T-helper 2 cell treated with Interferon-gamma antibody and Interleukin-4, amounts not matched to agents 100 ng/mL and 5 ng/mL, for 36 hours (primary cell): Measurements from ENCODE around the gene ANKRD34B. TPM values are rescaled to one million over a fixed set of nuclear protein-coding genes. Genes with fewer than 3 reads are reported as not detected.
"Not testable (repeated sequence)": the region's sequence is repeated elsewhere in the genome, so short reads cannot be mapped to it uniquely, and the experiment has no call there.

Experiments used
- intact Hi-C: fragments of 100-400 bp; cut with micrococcal nuclease; formaldehyde crosslinking; loops from one replicate; pipeline ENCODE4 v1.15.1; 2023
- total RNA-seq: library from RNA; stranded (reverse); gene quantifications from 2 replicates; pipeline ENCODE4 v1.2.3, GENCODE V29; 2022

The ANKRD34B gene
- not detected in 2 replicates for total RNA-seq

DNA sequence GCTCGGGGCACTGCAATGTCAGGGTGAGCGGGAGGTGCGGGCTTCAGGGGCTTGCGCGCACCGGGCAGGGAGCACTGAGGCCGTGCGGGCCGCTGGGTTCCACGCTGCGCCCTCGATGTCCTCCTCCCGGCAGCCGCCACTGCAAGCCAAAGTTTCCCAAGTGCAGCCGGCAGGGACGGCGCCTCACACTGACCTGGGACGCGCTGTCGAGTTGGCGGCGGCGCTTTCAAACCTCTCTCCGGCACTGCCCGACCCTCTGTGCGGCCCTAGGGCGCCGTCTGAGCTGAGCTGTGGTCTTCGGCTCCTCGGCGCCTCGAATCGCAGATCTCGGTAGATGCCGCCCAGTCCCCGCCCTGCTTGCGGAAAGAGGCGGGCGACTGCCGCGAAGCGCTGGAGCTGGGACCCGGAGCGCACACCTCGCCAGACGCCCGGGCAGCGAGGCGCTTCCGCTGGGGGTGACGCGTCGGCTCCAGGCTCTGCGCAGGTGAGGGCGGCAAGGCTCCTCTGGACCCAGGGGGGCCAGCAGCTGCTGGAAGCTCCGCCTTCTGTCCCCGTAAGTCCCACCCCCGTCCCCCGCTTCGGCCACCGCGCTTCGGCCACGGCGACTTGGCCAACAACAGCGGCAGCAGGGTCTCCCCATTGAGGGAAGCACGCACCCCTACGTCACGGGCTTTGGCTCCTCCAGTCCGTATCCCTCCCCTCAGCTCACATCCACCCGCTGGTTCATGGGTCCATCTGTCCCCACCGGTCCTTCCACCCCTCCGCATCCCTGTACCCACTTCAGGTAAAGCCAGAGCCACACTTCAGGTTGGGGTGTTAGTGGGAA, at the start of gene ANKRD34B:
ANKRD34B (minus strand) TSS at position 320 of the 826 bp plus-strand sequence. CDS start 10,261 bp downstream, outside the sequence.
- intact Hi-C loops, result no loop called here

DNA sequence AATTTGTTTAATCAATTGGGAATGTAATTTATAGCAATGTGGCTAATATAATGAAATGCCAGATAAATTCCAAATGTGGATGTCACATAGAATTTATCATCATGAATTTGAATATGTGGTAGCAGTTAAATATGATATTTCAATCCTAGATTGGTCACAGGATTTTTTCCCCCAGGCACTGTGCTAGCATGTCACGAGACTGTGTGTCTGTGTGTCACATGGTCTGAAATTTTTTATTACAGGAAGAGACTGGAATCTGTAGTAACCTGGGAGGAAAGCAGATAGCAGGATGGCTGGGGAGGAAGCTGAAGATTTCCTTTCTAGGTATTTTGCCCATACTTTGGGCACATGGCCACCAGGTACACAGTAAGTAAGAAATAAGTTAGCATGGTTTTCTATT, 49.0 kb upstream of the ANKRD34B start:
- intact Hi-C loops, result no loop called here

- intact Hi-C loops, result no loop called here
Observed at GRCh38 chr5:80618438-80618837, 48.4 kb upstream of the ANKRD34B start.

GRCh38 chr5:80615266-80615914, 45.3 kb upstream of the ANKRD34B start:
- intact Hi-C loops, result no loop called here

GRCh38 chr5:80609692-80610091, 39.6 kb upstream of the ANKRD34B start:
- intact Hi-C loops, result no loop called here

DNA sequence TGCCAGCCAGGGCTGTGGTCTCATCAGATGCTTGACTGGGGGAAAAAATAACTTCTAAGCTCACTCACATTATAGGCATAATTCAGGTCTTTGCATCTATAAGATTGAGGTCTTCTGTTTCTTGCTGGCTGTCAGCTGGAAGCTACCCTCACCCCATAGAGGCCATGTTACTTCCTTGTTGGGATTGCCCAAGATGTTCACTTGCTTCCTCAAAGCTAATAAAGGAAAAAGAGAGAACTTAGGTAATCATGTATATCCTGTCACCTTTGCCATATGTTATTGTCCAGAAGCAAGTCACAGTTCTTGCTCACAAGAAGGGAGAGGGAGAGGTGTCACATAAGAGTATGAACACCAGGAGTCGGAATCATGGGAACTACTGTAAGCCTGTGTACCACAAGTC, 38.7 kb upstream of the ANKRD34B start:
- intact Hi-C loops, result no loop called here

DNA sequence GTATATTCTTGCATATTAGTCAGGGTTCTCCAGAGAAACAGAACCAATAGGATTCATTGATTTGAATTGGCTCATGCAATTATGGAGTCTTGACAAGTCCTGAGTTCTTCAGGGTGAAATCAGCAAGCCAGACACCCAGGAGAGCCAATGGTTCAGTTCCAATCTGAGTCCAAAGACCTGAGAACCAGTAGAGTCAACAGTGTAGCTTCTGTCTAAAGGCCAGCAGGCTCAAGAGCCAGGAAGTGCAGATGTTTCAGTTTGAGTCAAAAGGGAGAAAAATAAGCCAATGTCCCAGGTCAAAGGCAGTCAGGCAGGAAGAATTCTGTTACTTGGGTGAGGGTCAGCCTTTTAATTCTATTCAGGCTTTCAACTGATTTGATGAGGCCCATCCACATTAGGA, 37.8 kb upstream of the ANKRD34B start:
- intact Hi-C loops, result no loop called here

DNA sequence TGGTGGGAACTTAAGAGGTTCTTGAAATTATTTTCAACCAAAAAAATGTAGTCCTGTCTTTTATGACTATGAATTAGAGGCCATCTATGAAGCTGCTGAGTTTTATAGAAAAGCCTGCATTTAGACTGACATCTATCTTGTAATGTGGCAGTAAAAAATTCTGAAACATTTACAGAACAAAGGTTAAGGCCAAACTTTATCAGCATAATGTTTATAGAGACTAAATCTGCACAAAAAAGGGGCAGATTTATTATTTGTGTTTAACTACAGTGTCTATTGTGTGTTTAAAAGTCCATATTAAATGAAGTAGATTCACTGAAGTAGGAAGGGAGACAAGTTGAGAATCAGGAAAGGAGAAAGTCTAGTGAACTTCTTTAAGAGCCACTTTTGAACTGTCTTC, 37.3 kb upstream of the ANKRD34B start:
- intact Hi-C loops, result no loop called here

DNA sequence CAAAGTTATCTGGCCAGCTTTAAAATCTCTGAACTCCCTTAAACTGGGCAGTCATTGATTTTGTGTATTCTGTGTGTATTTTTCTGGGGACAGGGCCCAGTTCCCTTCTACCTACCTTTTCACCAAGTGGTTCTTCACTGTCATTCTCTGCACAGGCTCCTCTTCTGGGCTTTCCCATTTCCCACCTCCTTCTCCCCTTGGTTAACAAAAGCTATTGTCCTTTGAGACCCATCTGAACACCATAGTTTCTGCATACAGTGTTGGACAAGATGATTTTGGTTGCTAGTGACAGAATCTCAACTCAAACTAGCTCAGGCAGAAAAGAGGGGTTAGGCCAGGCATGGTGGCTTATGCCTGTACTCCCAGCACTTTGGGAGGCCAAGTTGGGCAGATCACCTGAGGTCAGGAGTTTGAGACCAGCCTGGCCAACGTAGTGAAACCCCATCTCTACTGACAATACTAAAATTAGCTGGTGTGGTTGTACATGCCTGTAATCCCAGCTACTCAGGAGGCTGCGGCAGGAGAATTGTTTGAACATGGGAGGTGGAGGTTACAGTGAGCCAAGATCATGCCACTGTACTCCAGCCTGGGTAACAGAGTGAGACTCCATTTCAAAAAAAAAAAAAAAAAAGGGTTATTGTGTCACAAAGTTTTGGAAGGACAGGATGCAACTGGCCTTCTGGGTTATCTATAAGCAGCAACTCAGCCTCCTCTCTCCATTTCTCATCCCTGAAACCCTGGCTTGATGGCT, 31.0 kb upstream of the ANKRD34B start:
- intact Hi-C loops, result no loop called here

DNA sequence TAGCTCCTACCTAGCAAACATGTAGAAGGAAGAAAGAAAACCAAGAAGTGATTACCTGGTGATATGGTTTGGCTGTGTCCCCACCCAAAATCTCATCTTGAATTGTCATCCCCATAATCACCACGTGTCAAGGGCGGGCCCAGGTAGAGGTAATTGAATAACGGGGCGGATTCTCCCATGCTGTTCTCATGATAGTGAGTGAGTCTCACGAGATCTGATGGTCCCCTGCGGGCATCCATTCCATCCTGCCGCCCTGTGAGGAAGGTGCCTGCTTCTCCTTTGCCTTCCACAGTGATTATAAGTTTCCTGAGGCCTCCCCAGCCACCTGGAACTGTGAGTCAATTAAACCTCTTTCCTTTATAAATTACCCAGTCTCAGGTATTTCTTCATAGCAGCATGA, 27.4 kb upstream of the ANKRD34B start:
- intact Hi-C loops, result no loop called here

DNA sequence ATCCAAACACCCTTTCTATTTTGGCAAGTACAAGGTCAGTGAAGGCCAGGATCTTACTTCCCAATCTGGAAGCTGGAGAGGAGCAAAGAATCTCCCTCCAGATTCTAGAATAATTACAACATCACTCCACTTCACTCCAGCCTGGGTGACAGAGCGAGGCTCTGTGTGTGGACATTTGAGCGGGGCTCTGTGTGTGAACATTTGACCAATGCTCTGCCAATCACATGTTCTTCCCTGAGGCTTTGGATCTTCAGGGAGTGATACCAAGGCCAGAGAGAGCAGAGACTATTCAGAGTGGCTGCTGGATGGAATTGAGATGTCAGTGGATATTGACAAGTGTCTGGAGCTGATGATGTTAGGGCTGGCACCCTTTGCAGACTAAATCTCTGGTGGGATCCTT, 24.7 kb upstream of the ANKRD34B start:
- intact Hi-C loops, result no loop called here

- intact Hi-C loops, result no loop called here
Observed at GRCh38 chr5:80592761-80593160, 22.7 kb upstream of the ANKRD34B start.

DNA sequence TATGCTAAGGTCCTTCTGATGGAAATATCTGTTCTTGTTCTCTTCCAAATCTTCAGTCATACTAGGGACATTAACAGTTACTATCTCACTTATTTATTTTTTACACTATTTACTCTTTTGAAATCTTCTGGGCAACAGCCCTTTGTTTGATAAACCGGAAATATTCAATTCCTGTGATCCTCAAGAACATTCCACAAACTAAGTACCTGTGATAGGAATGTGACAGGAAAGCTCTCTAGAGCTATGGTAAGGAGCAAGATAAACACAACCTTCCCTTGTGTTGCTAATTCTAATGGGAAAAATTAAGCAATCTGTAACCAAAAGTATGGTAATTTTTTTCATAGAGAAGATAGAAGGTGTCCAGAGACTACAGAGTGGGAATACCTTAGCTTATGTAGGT, 22.0 kb upstream of the ANKRD34B start:
- intact Hi-C loops, result no loop called here

DNA sequence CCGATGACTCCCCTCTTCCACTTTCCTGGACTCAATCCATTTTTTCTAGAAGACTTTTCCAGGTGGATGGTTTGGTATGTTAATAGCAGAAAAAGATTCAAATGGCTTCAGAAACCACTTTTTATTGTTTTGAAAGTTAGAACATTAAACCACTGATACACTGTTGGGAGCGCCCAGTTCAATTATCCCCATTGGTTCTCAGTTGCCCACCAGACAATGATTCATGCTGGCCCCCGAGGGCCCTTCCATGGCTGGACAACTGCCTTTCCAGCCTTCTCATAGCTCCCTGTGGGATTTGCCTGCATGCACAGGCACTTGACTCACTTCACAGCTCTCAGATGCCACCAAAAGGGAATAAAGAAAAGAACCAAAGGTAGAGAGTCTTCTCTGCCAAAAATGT, 21.3 kb upstream of the ANKRD34B start:
- intact Hi-C loops, result no loop called here

DNA sequence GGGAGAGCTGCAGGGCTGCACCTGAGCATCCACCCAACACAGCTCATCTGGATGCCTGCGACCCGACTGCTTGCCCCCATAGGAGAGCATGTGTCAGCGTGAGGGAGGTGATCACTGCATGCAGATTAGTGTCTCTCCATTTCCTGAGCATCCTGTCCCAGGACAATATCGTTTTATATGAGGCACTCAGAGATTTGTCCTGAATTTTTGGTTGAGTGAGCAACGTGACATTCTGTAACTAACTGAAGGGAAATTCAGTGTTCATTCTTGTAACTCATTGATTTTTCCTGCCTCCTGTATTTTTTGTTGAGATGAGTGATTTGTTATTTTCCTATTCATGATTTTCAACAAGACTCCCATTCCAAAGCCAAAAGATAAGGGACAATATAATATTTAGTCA, 20.7 kb upstream of the ANKRD34B start:
- intact Hi-C loops, result no loop called here

DNA sequence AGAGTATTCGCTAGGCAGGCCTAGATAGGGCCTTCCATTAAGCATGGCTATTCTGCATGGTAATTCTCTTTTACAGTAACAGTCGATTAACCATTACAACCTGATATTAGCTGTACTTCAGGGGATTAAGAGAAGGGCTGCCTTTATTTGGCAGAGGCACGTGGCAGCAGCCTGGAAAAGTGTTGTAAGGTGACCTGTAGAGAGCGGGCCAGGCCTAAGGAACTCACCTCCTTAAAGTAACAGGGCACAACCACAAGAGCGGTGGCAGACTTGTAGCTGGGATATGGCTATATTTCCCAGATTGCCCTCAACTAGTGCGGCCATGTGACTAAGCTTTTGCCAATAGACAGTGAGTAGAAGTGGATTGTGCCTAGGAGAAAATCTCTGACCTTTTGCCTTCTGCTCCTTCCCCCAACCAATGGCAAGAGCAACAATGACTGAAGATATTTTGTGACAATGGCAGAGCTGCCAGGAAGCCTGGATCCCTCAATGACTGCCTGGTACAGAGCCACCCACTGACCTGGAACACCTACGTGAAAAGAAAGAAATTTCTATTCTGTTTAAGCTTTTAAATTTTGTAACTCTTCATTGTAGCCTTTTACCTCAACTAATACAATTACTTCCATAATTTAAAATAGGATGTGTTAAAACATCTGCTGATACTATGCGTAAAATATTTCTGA, 18.9 kb upstream of the ANKRD34B start:
- intact Hi-C loops, result no loop called here

GRCh38 chr5:80584770-80585169, 14.7 kb upstream of the ANKRD34B start:
- intact Hi-C loops, result no loop called here

DNA sequence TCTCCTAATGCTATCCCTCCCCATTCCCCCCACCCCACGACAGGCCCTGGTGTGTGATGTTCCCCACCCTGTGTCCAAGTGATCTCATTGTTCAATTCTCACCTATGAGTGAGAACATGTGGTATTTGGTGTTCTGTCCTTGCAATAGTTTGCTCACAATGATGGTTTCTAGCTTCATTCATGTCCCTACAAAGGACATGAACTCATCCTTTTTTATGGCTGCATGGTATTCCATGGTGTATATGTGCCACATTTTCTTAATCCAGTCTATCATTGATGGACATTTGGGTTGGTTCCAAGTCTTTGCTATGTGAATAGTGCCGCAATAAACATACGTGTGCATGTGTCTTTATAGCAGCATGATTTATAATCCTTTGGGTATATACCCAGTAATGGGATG, 10.2 kb upstream of the ANKRD34B start:
- intact Hi-C loops, result not testable (repeated sequence)

GRCh38 chr5:80579050-80579449, 9.0 kb upstream of the ANKRD34B start:
- intact Hi-C loops, result no loop called here

GRCh38 chr5:80577707-80578106, 7.6 kb upstream of the ANKRD34B start:
- intact Hi-C loops, result no loop called here

- intact Hi-C loops, result no loop called here
Observed at GRCh38 chr5:80576383-80576782, 6.3 kb upstream of the ANKRD34B start.

- intact Hi-C loops, result no loop called here
Observed at GRCh38 chr5:80573062-80573461, 3.0 kb upstream of the ANKRD34B start.
